H1 (cell line): ENCODE results near the gene ADARB2.

Experiments
- CBX5 ChIP-seq: fragments of 300-800, 300-1000 bp; sonication (generic); IDR thresholded peaks from 2 replicates; pipeline ENCODE4 v1.7.1; 2016; ENCODE audit warnings: antibody characterized with exemption, low read length, low read depth
- CEBPB ChIP-seq: IDR thresholded peaks from 2 replicates; pipeline ENCODE4 v1.6.1; 2012; ENCODE audit warnings: low read depth, low read length
- NRF1 ChIP-seq: IDR thresholded peaks from 2 replicates; pipeline ENCODE4 v1.6.1; 2011; ENCODE audit warnings: mild to moderate bottlenecking, low read depth, low read length, improper control_type of control experiment
- POLR2A ChIP-seq, 2 experiments: IDR thresholded peaks; 1 replicate in 1 of 2; 2 replicates in 1 of 2; pipeline ENCODE4 v1.6.1; 2011; ENCODE audit warnings: low read depth in 2 of 2, low read length in 2 of 2, mild to moderate bottlenecking in 2 of 2; ENCODE audit errors: control extremely low read depth in 1 of 2

DNA sequence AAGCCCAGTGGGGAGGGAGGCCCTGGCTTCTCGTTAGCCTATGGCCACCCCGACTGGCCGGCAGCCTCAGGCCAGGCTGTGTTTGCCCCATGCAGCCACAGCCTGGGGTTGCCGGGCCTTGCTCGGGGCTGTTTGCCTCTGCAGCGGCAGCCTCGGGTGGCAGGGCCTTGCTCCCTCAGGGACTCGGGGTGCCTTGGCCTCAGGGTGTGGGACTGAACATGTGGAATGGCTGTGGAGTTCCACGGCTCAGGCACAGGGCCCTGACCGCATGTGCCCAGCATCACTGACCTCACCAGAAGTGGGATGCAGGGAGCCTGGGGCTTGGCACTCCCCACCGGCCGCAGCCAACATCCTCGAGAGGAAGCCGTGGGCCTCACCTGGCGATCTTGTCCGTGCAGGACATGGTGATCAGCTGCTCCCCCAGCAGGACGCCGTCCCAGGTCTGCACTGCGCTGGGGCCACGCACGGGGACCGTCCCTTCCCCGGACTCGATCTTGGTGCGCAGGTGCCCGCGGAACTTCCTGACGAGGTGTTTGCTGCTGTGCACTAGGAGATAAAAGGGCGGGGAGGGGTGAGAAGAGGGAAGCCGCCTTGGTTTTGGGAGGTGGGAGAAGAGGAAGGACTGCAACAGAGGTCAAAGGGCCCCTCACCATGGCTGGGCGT is 520.6 kb downstream of the ADARB2 start:
- TF ChIP-seq CBX5 = no peak
- TF ChIP-seq NRF1 = no peak
- no peak for TF ChIP-seq CEBPB
- TF ChIP-seq POLR2A (IDR thresholded peaks at IDR 0.05; ENCODE audit: control extremely low read depth in 1 of 2, low read depth in 2 of 2, low read length in 2 of 2) = no peak
